Stimulated activated naive CD8-positive, alpha-beta T cell treated with anti-CD3 and anti-CD28 coated beads, Interleukin-15, amount 100 ng/mL, for 72 hours (primary cell): Measurements from ENCODE around the gene AKR1C2.
"Not testable (repeated sequence)": the region's sequence is repeated elsewhere in the genome, so short reads cannot be mapped to it uniquely, and the experiment has no call there.

Experiments
- ATAC-seq: fragments of 150-1000 bp; cut with Tn5 transposase; 2 replicates; pipeline ENCODE4 v1.10.0; 2021; ENCODE audit warnings: mild to moderate bottlenecking, moderate library complexity
- DNase-seq, 2 donors: peaks; one replicate each; pipeline ENCODE4 v3.0.0; 2021 to 2022
- H3K27ac Mint-ChIP-seq, 2 donors: one replicate each; pipeline ENCODE4 v1.8.0; 2022; ENCODE audit warnings: mild to moderate bottlenecking in 2 of 2, mixed read lengths in 2 of 2, moderate library complexity in 2 of 2
- H3K27me3 Mint-ChIP-seq: one replicate; pipeline ENCODE4 v1.8.0; 2022; ENCODE audit warnings: mixed read lengths
- H3K4me1 Mint-ChIP-seq: one replicate; pipeline ENCODE4 v1.8.0; 2022; ENCODE audit warnings: mild to moderate bottlenecking, mixed read lengths
- H3K4me3 Mint-ChIP-seq, 2 donors: one replicate each; pipeline ENCODE4 v1.8.0; 2022; ENCODE audit warnings: mild to moderate bottlenecking in 2 of 2, mixed read lengths in 2 of 2, moderate library complexity in 1 of 2
- H3K9me3 Mint-ChIP-seq, 2 donors: one replicate each; pipeline ENCODE4 v1.8.0; 2022; ENCODE audit warnings: mixed read lengths in 2 of 2

Gene AKR1C2

DNA sequence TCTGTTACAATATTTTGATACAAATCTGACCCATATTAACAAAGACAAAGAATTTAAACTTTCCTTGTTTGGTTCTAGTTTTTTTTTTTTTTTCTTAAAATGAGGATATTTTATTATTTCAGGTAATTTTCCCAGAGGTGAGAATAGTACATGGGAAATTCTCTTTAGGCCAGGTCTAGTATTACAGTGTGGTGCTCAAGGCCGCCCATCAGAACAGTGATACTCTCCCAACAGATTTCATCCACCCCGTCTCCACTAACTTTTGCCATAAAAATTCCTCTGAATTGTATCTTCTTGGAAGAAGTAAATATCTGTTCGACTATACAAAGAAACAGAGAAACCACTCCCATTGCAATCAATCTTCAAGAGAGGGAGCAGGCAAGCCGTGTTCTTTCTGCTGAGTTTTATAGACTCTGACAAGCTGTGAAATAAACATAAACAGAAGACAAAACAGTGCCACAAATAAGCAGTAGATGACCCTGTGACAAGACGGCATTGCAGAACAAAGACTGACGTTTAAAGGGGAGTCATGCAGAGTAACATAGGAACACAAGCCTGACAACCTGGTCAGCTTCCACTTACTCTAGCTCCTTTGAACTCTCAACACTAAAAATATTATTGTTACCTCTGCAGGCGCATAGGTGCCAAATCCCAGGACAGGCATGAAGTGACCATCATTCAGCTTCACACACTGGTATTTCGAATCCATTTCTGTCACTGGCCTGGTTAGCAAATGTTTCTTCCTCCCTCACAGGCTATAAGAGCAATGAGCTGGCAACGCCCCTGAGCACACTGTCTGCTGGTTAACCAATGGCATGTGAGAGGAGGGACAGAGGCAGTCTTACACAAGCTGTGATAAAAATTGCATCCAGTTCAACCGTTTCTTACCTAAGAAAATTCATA, at the start of gene AKR1C2:
AKR1C2 (minus strand) TSS at position 731 of the 903 bp plus-strand sequence; CDS start at position 709, 22 bp downstream.
- H3K27ac Mint-ChIP-seq, H3K9me3 Mint-ChIP-seq, H3K27me3 Mint-ChIP-seq, H3K4me1 Mint-ChIP-seq, ATAC-seq, H3K4me3 Mint-ChIP-seq, DNase-seq: not testable (repeated sequence)

DNA sequence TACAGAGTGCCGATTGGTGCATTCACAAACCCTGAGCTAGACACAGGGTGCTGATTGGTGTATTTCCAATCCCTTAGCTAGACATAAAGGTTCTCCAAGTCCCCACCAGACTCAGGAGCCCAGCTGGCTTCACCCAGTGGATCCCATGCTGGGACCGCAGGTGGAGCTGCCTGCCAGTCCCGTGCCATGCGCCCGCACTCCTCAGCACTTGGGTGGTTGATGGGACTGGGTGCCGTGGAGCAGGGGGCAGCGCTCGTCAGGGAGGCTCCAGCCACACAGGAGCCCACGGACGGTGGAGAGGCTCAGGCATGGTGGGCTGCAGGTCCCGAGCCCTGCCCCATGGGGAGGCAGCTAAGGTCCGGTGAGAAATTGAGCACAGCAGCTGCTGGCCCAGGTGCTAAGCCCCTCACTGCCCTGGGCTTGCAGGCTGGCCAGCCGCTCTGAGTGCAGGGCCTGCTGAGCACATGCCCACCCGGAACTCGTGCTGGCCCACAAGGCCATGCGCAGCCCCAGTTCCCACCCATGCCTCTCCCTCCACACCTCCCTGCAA, 49.4 kb upstream of the AKR1C2 start:
- ATAC-seq, H3K27ac Mint-ChIP-seq, DNase-seq, H3K4me1 Mint-ChIP-seq, H3K27me3 Mint-ChIP-seq, H3K4me3 Mint-ChIP-seq, H3K9me3 Mint-ChIP-seq: not testable (repeated sequence)

DNA sequence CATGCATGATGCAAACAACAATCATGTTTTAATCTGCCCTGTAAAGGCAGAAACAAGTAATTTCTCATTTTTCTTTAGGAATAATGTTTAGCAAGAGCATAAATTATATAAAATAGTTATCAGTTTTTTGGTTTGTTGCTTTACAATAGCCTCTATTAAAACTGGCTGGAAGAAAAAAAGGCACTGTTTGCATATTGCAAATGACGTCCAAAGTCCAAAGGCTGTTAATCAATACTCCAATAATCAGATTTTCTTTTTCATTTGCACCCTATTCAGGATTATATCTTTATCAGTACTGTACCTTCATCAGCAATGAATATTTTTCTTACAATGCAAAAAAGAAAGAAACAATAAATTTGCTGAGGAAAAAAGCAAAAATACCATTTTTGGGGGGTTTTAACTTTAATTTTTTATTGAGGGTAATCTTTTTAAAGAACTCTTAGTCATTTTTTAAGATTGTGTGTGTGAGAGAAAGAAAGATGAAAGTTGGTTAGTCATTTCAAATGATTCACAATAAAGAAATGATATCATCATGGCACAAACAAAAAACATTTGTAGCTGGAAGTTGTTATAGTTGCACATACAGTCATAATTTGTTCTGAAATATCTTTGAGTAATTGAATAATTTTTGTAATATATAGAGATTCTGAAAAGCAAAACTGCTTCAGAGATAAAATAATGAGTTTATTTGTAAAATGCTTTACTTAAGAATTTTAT, 44.4 kb upstream of the AKR1C2 start:
- Mint-ChIP-seq H3K27ac (no peak overlapping the region), H3K4me1 (no peaks in the 10 kb centered on the region), H3K4me3 (no peak overlapping the region), H3K9me3 (peaks cover 0 to 7% of the 10 kb centered on the region in 2 donors), H3K27me3 (no peaks in the 10 kb centered on the region)
- no peak for DNase-seq
- ATAC-seq = no peak

DNA sequence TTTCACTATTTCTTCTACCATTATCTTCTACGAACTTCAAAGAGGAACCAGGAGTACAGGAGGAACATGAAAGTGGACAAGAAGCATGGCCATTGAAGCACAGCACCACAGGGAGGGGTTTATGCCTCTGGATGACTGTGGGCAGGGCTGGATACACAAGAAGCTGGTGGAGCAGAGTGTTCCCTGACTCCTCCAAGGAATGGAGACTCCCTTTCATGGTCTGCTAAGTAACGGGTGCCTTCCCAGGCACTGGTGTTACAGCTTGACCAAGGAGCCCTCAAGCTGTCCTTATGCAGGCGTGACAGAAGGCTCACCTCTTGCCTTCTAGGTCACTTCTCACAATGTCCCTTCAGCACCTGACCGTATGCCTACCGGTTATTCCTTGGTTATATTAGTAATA, 43.4 kb upstream of the AKR1C2 start:
- not testable (repeated sequence) for H3K27ac Mint-ChIP-seq, H3K27me3 Mint-ChIP-seq, ATAC-seq, H3K4me3 Mint-ChIP-seq, H3K9me3 Mint-ChIP-seq, DNase-seq, H3K4me1 Mint-ChIP-seq

DNA sequence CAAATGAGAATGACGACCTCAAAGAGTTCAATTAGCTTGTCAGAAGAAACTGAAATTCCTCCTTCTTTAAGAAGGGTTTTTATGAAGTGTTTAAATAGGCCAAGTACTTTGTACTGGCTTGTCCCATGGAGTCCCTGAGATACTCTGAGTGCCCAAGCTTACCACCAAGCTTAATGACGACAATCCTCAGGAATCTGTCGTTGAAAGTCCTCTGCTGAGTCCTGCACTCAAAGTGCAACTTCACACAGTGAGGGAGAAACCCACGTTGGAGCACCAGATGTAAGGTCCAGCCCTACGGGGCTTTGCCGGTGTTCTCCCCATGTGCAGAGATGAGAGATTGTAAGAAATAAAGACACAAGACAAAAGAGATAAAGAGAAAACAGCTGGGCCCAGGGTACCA, 42.8 kb upstream of the AKR1C2 start:
- H3K4me1 Mint-ChIP-seq = no peaks in the 10 kb centered on the region
- H3K4me3 Mint-ChIP-seq = no peak overlapping the region
- H3K27me3 Mint-ChIP-seq = no peaks in the 10 kb centered on the region
- H3K9me3 Mint-ChIP-seq = peaks cover 0 to 7% of the 10 kb centered on the region in 2 donors
- no peak for ATAC-seq
- DNase-seq = no peak
- no peak overlapping the region for H3K27ac Mint-ChIP-seq

DNA sequence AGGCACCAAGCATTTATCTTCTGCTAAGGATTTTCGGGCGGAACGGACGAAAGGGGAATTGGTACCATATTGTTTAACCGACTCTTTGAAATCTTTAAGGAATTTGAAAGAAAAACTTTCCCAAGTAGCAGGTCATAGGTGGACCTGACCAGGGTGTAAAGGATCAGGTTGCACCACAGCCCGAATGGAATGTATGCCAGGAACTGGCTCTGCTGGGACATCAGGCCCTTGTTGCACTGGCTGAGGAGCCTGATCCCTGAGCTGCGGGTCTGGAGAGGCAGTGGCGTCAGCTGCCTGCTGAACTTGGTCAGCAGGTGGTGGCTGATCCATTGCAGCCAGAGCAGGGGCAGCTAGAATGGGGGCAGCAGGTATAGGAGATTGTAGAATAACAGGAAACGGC, 41.4 kb upstream of the AKR1C2 start:
- Mint-ChIP-seq H3K27ac (no peak overlapping the region), H3K9me3 (peaks cover 0 to 7% of the 10 kb centered on the region in 2 donors)
- ATAC-seq = no peak

DNA sequence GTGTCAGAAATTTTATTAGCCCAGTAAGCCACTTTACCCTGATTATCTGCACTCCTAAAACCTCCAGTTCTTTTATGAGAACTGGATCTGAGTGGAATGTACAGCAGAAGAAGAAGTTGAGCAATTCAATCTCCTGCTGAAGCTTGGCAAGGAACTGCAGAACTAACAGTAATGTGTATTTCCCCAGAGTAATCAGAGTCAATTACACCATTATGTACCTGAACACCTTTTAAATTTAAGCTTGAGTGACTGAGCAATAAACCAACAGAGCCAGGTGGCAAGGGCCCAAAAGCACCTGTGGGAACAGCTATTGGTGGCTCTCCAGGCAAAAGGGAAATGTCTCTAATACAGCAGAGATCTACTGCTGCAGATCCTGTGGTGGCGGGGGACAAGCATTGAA, 40.1 kb upstream of the AKR1C2 start:
- no peak for DNase-seq
- ATAC-seq = no peak
- Mint-ChIP-seq H3K4me3 (no peak overlapping the region), H3K4me1 (no peaks in the 10 kb centered on the region), H3K27me3 (no peaks in the 10 kb centered on the region), H3K27ac (no peak overlapping the region), H3K9me3 (peaks cover 0 to 7% of the 10 kb centered on the region in 2 donors)

More for the DNA sequence above, 41.4 kb upstream of the AKR1C2 start:
- no peaks in the 10 kb centered on the region for H3K4me1 Mint-ChIP-seq
- H3K27me3 Mint-ChIP-seq = no peaks in the 10 kb centered on the region
- no peak overlapping the region for H3K4me3 Mint-ChIP-seq
- DNase-seq = no peak

DNA sequence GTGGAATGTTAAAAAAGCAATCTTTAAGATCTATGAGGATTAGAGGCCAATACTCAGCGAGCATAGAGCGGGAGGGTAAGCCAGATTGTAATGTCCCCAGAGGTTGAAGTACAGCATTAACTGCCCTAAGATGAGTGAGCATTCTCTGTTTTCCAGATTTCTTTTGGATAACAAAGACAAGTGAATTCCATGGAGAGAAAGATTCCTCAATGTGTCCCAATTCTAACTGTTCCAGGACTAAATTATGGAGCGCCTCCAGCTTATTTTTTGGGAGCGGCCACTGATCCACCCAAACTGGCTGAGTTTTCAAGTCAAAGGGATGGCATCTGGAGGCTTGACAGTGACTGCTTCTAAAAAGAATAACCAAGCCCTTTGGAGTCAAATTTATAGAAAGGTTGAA, 39.3 kb upstream of the AKR1C2 start:
- no peak overlapping the region for H3K27ac Mint-ChIP-seq
- no peaks in the 10 kb centered on the region for H3K4me1 Mint-ChIP-seq

DNA sequence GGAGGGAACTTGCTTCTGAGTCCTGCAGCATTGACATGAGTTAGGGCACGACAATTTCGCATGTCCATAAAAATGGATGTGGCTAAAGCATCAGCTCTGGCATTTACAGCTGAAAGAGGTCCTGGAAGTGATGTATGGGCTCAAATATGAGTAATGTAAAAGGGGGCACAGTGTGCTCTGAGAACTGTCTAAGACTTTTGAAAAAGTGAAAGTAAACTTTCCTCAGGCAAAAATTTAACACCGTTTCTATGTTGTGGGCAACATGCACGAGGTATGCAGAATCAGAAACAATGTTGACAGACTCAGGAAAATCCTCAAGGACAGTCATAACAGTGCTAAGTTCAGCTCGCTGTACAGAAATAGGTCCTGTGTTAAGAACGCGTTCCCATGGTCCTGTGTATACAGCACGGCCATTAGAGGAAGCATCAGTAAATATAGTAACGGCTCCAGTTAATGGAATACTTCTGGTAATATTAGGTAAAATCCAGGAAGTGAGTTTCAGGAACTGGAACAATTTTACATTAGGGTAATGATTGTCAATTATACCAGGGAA, 37.9 kb upstream of the AKR1C2 start:
- Mint-ChIP-seq H3K9me3 (peaks cover 0 to 7% of the 10 kb centered on the region in 2 donors), H3K4me3 (no peak overlapping the region), H3K27me3 (no peaks in the 10 kb centered on the region), H3K27ac (peak overlapping the region in 1 of 2 donors; percentile 16), H3K4me1 (no peaks in the 10 kb centered on the region)
- ATAC-seq = no peak
- no peak for DNase-seq

More for the DNA sequence above, 39.3 kb upstream of the AKR1C2 start:
- ATAC-seq (no peak), DNase-seq (no peak)
- Mint-ChIP-seq H3K4me3 (no peak overlapping the region), H3K27me3 (no peaks in the 10 kb centered on the region), H3K9me3 (peaks cover 0 to 7% of the 10 kb centered on the region in 2 donors)

DNA sequence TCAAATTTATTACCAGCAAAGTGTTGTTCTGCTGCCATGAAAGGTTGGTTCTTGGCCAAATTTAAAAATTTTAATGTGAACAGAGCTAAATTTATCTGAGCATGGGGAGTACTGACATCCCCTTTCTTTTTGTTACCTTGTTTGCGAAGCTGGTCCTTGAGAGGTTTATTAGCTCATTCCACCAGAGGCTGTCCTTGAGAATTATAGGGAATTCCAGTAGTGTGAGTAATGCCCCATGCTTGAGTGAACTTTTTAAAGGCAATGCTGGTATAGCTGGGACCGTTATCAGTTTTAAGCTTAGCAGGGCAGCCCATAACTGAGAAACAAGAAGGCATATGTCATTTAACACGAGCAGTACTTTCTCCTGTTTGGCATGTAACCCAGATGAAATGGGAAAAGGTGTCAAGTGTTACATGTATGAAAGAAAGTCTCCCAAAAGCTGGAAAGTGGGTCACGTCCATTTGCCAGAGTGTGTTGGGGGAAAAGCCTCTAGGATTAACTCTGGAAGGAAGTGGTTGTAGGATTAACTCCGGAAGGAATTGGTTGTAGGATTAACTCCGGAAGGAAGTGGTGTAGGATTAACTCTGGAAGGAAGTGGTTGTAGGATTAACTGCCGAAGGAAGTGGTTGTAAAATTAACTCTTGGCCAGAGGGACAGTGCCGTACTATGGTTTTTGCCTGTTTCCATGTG, 37.3 kb upstream of the AKR1C2 start:
- Mint-ChIP-seq H3K4me3 (no peak overlapping the region), H3K27ac (no peak overlapping the region), H3K9me3 (peaks cover 0 to 7% of the 10 kb centered on the region in 2 donors), H3K4me1 (no peaks in the 10 kb centered on the region), H3K27me3 (no peaks in the 10 kb centered on the region)
- DNase-seq (no peak), ATAC-seq (no peak)

DNA sequence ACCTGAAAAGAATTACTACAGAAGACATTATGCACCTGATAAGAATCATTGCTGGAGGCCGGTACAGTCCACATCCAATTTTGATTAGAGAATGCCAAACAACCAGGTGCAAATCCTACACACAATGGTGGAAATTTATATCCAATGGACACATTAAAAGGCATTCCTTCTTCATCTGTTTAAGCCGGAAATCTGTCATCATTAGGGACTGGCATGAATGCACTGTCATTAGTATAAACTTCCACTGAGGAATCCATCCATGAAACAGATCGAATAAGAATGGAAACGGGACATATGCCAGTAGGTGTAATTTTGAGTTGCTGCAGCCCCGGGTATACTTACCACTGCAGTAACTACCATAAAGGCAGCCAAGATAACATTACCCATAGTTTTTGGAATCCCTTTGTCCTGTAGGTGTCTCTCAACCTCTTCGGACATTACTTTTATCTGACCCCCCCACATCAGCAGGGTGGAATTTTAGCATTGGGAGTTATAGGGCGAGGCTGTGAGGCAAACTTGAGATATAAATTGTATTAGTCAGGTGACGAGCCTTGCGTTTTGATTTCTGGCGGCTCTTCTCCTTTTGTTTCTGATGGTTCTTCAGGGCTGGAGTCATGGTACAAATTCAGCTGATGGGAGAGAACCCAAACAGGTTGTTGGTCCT, 36.5 kb upstream of the AKR1C2 start:
- no peak for ATAC-seq
- Mint-ChIP-seq H3K27ac (no peak overlapping the region), H3K9me3 (peaks cover 8 to 14% of the 10 kb centered on the region in 2 donors), H3K4me1 (no peaks in the 10 kb centered on the region), H3K4me3 (no peak overlapping the region), H3K27me3 (no peaks in the 10 kb centered on the region)
- no peak for DNase-seq

DNA sequence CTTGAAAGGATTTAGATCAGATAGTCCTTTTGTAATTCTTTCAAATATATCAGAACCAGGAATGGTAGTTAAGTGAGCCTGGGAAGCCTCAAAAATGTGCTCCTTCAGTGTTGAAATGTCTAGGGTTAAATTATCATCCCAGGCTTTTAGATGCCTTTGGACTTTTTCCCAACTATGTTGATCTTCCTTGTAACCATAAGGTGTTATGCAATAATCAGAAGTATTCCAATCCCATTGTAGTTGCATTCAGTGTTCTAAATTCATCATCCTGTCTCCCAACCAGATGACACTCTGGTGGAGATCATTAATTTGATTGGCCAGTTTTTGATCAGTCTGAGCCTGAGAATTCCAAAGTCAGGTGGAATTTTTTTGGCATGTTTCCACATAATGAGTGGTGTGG, 35.1 kb upstream of the AKR1C2 start:
- ATAC-seq (no peak), DNase-seq (no peak)
- no peaks in the 10 kb centered on the region for H3K4me1 Mint-ChIP-seq
- H3K27me3 Mint-ChIP-seq = no peaks in the 10 kb centered on the region
- no peak overlapping the region for H3K4me3 Mint-ChIP-seq
- H3K27ac Mint-ChIP-seq = no peak overlapping the region
- peaks cover 14 to 16% of the 10 kb centered on the region in 2 donors for H3K9me3 Mint-ChIP-seq

DNA sequence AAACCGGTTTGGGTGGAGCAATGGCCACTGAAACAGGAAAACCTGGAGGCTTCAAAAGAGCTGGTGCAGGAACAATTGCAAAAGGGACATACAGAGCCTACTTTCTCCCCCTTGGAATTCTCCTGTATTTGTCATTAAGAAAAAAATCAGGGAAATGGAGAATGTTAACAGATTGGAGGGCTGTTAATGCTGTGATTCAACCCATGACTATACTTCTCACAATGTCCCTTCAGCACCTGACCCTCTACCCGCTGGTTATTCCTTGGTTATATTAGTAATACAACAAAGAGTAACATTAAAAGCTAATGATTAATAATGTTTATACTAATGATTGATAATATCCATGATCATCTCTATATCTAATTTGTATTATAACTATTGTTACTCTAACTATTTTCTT, 34.4 kb upstream of the AKR1C2 start:
- DNase-seq (no peak), ATAC-seq (no peak)
- Mint-ChIP-seq H3K9me3 (peaks cover 16 to 18% of the 10 kb centered on the region in 2 donors), H3K27ac (no peak overlapping the region), H3K4me1 (no peaks in the 10 kb centered on the region), H3K27me3 (no peaks in the 10 kb centered on the region), H3K4me3 (no peak overlapping the region)

DNA sequence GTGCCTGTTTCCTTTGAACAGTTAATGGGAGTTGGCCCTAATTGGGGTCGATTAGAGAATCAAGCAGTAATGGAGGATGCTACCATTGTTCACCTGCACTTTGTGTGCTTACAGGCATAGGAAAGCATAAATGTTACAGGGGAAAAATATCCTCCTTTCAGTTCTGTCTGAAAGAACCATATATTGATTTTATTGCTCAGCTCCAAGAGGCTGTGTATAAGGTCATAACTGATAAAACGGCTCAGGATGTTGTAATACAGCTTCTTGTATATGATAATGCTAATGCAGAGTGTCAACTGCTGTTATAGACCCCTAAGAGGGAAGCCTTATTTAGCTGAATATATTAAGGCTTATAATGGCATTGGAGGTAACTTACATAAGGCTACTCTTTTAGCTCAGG, 32.9 kb upstream of the AKR1C2 start:
- ATAC-seq = no peak
- no peak for DNase-seq
- Mint-ChIP-seq H3K4me1 (no peaks in the 10 kb centered on the region), H3K27me3 (no peaks in the 10 kb centered on the region), H3K27ac (no peak overlapping the region), H3K4me3 (no peak overlapping the region), H3K9me3 (peaks cover 19 to 23% of the 10 kb centered on the region in 2 donors)

DNA sequence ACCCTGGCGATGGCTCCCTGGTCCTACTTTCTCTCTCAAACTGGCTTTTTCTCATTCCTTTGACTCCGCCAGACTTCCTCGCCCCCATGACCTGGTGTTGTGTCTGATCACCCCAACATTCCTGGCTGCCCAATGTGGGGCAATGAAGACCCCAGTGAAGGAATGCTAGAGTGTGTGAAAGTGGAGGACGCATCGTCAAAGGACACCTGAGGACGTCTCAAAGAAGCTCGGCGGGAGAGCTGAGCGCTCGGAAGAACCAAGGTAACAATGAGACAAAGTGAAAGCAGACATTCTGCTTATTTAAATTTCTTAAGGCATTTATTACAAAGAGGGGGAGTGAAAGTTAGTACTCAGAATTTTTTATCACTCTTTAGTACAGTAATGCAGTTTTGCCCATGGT, 31.7 kb upstream of the AKR1C2 start:
- H3K4me1 Mint-ChIP-seq = no peaks in the 10 kb centered on the region
- no peak for DNase-seq
- H3K4me3 Mint-ChIP-seq = no peak overlapping the region
- peak overlapping the region in 1 of 2 donors; percentile 49 for H3K27ac Mint-ChIP-seq
- no peak for ATAC-seq
- H3K27me3 Mint-ChIP-seq = no peaks in the 10 kb centered on the region
- H3K9me3 Mint-ChIP-seq = peaks cover 21 to 29% of the 10 kb centered on the region in 2 donors
